Sigmoid colon (tissue), 4 donors: ENCODE results near the gene RAF1.

Experiments
- POLR2A ChIP-seq, 2 donors: fragments of 450-650 bp; IDR thresholded peaks; one replicate each; pipeline ENCODE4 v1.6.1; 2016; ENCODE audit warnings: antibody characterized with exemption in 2 of 2, mild to moderate bottlenecking in 2 of 2, moderate library complexity in 2 of 2
- POLR2AphosphoS5 ChIP-seq, 4 donors: sonication (generic); formaldehyde crosslinking; IDR thresholded peaks; one replicate each; pipeline ENCODE4 v1.6.1; 2017; ENCODE audit warnings: antibody characterized with exemption in 4 of 4
- TF ChIP-seq, protein P1 (sequence below), 4 experiments: fragments of 450-650 bp in 3 of 4; fragments of 200-600 bp in 1 of 4; IDR thresholded peaks; one replicate each; pipeline ENCODE4 v1.5.1; 2016 to 2019; ENCODE audit warnings: antibody characterized with exemption in 4 of 4, mild to moderate bottlenecking in 3 of 4, moderate library complexity in 2 of 4

DNA sequence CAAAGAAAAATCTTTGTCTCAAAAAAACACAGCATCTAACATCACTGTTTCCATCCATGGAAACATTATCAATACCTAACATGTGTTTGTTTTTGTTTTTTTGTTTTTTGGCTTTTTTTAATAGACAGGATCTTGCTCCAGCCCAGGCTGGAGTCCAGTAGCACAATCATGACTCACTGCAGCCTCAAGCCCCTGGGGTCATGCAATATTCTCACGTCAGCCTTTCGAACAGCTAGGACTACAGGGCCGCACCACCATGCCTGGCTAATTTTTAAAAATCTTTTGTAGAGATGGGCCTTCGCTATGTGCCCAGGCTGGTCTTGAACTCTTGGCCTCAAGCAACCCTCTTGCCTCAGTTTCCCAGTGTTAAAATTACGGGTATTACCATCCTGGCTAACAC is 52.8 kb downstream of the RAF1 start:
- TF ChIP-seq POLR2A (IDR thresholded peaks at IDR 0.05) (no peak), POLR2AphosphoS5 (IDR thresholded peaks at IDR 0.05) (no peak)
- TF ChIP-seq, protein P1, sequence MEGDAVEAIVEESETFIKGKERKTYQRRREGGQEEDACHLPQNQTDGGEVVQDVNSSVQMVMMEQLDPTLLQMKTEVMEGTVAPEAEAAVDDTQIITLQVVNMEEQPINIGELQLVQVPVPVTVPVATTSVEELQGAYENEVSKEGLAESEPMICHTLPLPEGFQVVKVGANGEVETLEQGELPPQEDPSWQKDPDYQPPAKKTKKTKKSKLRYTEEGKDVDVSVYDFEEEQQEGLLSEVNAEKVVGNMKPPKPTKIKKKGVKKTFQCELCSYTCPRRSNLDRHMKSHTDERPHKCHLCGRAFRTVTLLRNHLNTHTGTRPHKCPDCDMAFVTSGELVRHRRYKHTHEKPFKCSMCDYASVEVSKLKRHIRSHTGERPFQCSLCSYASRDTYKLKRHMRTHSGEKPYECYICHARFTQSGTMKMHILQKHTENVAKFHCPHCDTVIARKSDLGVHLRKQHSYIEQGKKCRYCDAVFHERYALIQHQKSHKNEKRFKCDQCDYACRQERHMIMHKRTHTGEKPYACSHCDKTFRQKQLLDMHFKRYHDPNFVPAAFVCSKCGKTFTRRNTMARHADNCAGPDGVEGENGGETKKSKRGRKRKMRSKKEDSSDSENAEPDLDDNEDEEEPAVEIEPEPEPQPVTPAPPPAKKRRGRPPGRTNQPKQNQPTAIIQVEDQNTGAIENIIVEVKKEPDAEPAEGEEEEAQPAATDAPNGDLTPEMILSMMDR (IDR thresholded peaks at IDR 0.05): no peak
